ENCODE data around the gene COL27A1.

DNA sequence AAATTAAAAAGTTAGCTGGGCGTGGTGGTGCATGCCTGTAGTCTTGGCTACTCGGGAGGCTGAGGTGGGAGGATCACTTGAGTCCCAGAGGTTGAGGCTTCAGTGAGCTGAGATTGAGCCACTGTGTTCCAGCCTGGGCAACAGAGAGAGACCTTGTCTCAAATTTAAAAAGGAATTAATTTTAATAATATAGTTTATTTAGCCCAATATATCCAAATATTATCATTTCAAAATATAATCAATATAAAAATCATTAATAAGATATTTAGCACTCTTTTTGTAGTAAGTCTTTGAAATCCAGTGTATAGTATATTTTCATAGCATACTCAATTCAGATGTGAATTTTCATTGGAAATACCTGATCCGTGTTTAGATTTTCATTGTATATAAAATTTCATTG lies 124.4 kb downstream of the COL27A1 start:
- TF ChIP-seq, protein P1, sequence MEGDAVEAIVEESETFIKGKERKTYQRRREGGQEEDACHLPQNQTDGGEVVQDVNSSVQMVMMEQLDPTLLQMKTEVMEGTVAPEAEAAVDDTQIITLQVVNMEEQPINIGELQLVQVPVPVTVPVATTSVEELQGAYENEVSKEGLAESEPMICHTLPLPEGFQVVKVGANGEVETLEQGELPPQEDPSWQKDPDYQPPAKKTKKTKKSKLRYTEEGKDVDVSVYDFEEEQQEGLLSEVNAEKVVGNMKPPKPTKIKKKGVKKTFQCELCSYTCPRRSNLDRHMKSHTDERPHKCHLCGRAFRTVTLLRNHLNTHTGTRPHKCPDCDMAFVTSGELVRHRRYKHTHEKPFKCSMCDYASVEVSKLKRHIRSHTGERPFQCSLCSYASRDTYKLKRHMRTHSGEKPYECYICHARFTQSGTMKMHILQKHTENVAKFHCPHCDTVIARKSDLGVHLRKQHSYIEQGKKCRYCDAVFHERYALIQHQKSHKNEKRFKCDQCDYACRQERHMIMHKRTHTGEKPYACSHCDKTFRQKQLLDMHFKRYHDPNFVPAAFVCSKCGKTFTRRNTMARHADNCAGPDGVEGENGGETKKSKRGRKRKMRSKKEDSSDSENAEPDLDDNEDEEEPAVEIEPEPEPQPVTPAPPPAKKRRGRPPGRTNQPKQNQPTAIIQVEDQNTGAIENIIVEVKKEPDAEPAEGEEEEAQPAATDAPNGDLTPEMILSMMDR (IDR thresholded peaks at IDR 0.05), result no peak
- no peak for TF ChIP-seq POLR2A (IDR thresholded peaks at IDR 0.05)

All from testis (tissue), 2 donors.